Type B pancreatic cell (in vitro differentiated cells): Measurements from ENCODE around the gene AMIGO2. TPM values are rescaled to one million over a fixed set of nuclear protein-coding genes. Genes with fewer than 3 reads are reported as not detected.
A peak's percentile ranks its signal among the peaks of the same experiment; 100 is the strongest.

Source experiments
- DNase-seq: peaks from one replicate; pipeline ENCODE4 v3.0.0; 2021; ENCODE audit warnings: mixed read lengths; ENCODE audit not compliant: unreplicated experiment; ENCODE audit errors: extremely low spot score
- H3K27ac Mint-ChIP-seq: 2 replicates; pipeline ENCODE4 v1.8.0; 2021; ENCODE audit warnings: mild to moderate bottlenecking, mixed read lengths
- H3K27me3 Mint-ChIP-seq: 2 replicates; pipeline ENCODE4 v1.8.0; 2021; ENCODE audit warnings: mixed read lengths
- H3K36me3 Mint-ChIP-seq: 2 replicates; pipeline ENCODE4 v1.8.0; 2021; ENCODE audit warnings: mixed read lengths
- H3K4me1 Mint-ChIP-seq: one replicate; pipeline ENCODE4 v1.8.0; 2021; ENCODE audit warnings: mixed read lengths; ENCODE audit not compliant: unreplicated experiment
- H3K4me3 Mint-ChIP-seq: 2 replicates; pipeline ENCODE4 v1.8.0; 2021; ENCODE audit warnings: mild to moderate bottlenecking, mixed read lengths
- H3K9me3 Mint-ChIP-seq: 2 replicates; pipeline ENCODE4 v1.8.0; 2021; ENCODE audit warnings: mixed read lengths
- long read RNA-seq: library from polyadenylated mRNA; unstranded; transcript quantifications from one replicate; pipeline ENCODE4 v2.0.0, GENCODE V29; 2020
- total RNA-seq: library from RNA; stranded (reverse); gene quantifications from 2 replicates; pipeline ENCODE4 v1.2.1, GENCODE V29; 2021; ENCODE audit warnings: low replicate concordance
- TF ChIP-seq, protein P1 (sequence below): fragments of 200-600 bp; sonication (generic); conservative IDR thresholded peaks from 2 replicates; pipeline ENCODE4 v1.5.0; 2021; ENCODE audit warnings: antibody characterized with exemption, mild to moderate bottlenecking

AMIGO2 gene, protein sequence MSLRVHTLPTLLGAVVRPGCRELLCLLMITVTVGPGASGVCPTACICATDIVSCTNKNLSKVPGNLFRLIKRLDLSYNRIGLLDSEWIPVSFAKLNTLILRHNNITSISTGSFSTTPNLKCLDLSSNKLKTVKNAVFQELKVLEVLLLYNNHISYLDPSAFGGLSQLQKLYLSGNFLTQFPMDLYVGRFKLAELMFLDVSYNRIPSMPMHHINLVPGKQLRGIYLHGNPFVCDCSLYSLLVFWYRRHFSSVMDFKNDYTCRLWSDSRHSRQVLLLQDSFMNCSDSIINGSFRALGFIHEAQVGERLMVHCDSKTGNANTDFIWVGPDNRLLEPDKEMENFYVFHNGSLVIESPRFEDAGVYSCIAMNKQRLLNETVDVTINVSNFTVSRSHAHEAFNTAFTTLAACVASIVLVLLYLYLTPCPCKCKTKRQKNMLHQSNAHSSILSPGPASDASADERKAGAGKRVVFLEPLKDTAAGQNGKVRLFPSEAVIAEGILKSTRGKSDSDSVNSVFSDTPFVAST
- total RNA-seq = 4.8 and 9.3 TPM in 2 replicates
- long read RNA-seq, transcript AMIGO2-201 (2 exons, 3,763 nt) = major isoform, 9 of 19 reads
- long read RNA-seq, partial matches to known transcripts = 0 of 19 reads
- long read RNA-seq, other reads (novel, unspliced or antisense) = 6 of 19 reads

DNA sequence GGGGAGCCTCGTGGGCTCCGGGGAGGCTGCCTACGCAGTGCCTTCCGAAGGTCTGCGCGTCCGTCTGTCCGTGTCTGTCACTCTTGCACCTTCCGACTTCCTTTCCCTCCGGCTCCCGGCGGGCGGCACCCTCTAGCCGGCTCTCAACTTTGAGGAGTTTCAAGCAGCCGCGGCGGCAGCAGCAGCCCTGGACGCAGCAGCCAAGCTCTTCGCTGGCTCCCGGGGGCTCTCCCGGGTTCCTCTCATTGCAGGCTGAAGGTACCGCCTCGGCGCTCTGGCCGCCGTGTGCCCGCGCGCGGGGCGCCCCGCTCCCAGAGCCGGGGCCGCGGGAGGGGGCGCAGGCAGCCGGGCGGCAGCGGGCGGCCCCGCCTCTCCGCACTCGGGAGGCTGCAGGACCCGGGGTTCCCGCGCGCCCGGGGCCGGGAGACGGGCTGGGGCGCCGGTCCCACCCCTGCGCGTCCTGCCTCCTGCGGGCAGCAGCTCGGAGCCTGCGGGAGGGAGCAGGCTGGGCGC is at the start of gene AMIGO2, which contains the start of gene PCED1B:
AMIGO2 (minus strand) TSS at position 492 of the 513 bp plus-strand sequence. CDS start 957 bp downstream, outside the sequence.
PCED1B (plus strand) TSS at position 154 of the 513 bp plus-strand sequence. CDS start 155,443 bp downstream, outside the sequence.
- Mint-ChIP-seq H3K9me3 (no peaks in the 10 kb centered on the region), H3K4me1 (peaks cover 30% of the 10 kb centered on the region), H3K36me3 (peaks cover 3% of the 10 kb centered on the region), H3K27me3 (peaks cover 56% of the 10 kb centered on the region), H3K27ac (peak within 1 kb of the TSS; percentile 48), H3K4me3 (peak within 1 kb of the TSS; percentile 93)
- DNase-seq = peak; percentile 75
- TF ChIP-seq, protein P1, sequence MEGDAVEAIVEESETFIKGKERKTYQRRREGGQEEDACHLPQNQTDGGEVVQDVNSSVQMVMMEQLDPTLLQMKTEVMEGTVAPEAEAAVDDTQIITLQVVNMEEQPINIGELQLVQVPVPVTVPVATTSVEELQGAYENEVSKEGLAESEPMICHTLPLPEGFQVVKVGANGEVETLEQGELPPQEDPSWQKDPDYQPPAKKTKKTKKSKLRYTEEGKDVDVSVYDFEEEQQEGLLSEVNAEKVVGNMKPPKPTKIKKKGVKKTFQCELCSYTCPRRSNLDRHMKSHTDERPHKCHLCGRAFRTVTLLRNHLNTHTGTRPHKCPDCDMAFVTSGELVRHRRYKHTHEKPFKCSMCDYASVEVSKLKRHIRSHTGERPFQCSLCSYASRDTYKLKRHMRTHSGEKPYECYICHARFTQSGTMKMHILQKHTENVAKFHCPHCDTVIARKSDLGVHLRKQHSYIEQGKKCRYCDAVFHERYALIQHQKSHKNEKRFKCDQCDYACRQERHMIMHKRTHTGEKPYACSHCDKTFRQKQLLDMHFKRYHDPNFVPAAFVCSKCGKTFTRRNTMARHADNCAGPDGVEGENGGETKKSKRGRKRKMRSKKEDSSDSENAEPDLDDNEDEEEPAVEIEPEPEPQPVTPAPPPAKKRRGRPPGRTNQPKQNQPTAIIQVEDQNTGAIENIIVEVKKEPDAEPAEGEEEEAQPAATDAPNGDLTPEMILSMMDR = peak; percentile 19

DNA sequence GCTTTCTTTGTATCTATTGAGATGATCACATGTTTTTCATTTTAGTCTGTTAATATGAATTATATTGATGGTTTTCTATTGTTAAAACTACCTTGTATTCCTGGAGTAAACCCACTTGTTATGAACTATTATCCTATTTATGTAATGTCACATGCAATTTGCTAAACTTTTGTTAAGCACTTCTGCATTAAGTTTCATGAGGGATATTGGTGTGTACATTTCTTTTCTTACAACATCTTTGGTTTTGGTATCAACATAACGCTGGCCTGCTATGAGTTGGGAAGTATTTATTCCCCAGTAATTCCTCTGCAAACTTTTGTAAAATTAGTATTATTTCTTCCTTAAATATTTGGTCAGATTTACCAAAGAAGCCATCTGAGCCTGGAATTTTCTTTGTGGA is 46.5 kb upstream of the AMIGO2 start:
- no peak for DNase-seq
- TF ChIP-seq, protein P1 = no peak
- Mint-ChIP-seq H3K4me3 (no peak overlapping the region), H3K27ac (no peak overlapping the region), H3K4me1 (no peaks in the 10 kb centered on the region), H3K36me3 (no peaks in the 10 kb centered on the region), H3K27me3 (no peaks in the 10 kb centered on the region), H3K9me3 (no peaks in the 10 kb centered on the region)

DNA sequence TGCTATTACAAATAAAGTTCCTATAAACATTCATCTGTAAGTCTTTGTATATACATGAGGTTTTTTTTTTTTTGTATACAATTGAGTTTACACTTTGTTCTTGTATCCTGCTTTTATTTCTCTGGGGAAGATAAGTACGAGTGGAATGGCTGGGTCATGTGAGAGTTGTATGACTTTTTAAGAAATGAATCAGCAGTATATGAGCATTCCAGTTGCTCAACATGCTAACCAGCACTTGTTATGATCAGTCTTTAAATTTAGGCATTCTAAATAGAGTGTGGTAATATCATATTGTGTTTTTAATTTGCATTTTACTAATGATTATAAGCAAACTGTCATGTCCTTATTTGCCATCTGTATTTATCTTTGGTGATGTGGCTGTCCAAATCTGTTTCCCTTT is 44.7 kb upstream of the AMIGO2 start:
- Mint-ChIP-seq H3K27me3 (peaks cover 2% of the 10 kb centered on the region), H3K4me1 (no peaks in the 10 kb centered on the region), H3K4me3 (no peak overlapping the region), H3K36me3 (no peaks in the 10 kb centered on the region), H3K27ac (no peak overlapping the region), H3K9me3 (no peaks in the 10 kb centered on the region)
- DNase-seq = no peak
- TF ChIP-seq, protein P1 = no peak

DNA sequence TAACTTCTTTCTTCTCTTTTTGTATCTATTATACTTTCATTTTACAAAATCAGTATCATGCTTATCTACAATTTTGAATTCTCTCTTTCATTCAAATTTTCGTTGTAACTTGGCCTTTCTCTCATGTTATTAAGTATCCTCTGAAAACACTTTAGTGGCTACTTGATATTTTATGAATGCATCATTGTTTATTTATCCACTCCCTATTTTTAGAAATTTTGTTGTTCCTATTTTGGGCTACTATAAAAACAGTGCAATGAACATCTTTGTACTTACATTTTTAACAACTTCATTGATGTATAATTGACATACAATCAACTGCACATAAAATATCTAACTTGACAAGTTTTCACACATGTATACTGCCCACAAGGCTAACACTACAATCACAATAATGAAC is 44.0 kb upstream of the AMIGO2 start:
- no peak for DNase-seq
- no peak overlapping the region for H3K4me3 Mint-ChIP-seq
- no peaks in the 10 kb centered on the region for H3K36me3 Mint-ChIP-seq
- peaks cover 2% of the 10 kb centered on the region for H3K27me3 Mint-ChIP-seq
- no peak overlapping the region for H3K27ac Mint-ChIP-seq
- no peaks in the 10 kb centered on the region for H3K4me1 Mint-ChIP-seq
- no peaks in the 10 kb centered on the region for H3K9me3 Mint-ChIP-seq
- TF ChIP-seq, protein P1 = no peak

DNA sequence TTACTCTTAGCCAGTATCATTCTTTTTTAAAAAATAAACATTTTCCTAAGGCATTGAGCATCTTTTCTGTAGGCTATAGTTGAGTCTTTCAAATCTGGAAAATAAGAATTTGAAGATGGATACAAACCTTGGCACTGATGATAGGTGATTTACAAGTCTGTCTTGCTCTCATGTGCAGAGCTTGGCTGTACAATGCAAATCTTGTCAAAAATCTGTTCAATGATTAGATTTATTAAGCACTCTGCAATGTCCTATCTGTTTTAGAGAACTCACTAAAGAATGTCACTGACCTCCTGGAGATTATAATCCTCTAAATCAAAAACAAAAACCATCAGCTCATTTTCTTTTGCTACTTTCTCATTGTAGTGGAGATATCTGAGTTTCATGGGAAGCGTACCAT is 42.8 kb upstream of the AMIGO2 start:
- no peak overlapping the region for H3K27ac Mint-ChIP-seq
- H3K9me3 Mint-ChIP-seq = no peaks in the 10 kb centered on the region
- no peaks in the 10 kb centered on the region for H3K4me1 Mint-ChIP-seq
- peaks cover 2% of the 10 kb centered on the region for H3K27me3 Mint-ChIP-seq
- DNase-seq = no peak
- no peaks in the 10 kb centered on the region for H3K36me3 Mint-ChIP-seq
- H3K4me3 Mint-ChIP-seq = no peak overlapping the region
- TF ChIP-seq, protein P1 = no peak
